Measurements from ENCODE around the gene C1QL3.

The C1QL3 gene

GRCh38 chr10:16521311-16522016 lies at the start of gene C1QL3:
Gene C1QL3 (minus strand): TSS chr10:16521879. CDS start chr10:16521065, 814 bp downstream.
- in situ Hi-C loops (cut with MboI; ENCODE audit: low sequenced_read_pairs), result no loop called here

DNA sequence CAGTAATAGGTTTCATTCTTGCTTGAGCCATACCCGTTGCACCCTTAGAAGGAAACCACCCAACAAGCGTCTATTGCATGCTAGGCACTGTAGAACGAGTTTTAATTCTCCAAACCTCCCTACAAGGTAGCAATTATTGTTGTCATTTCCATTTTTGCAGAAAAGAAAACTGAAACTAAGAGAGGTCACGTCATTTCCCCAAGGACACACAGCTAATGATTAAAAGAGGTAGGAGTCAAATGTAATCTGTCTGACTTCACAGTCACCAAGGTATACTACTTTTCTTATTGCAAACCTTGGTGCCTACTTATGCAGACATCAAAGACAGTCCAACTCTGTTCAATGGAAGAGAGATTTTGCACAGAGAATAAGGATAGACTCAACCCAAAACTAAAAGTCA lies 49.1 kb upstream of the C1QL3 start:
- in situ Hi-C loops (cut with MboI; ENCODE audit: low sequenced_read_pairs), result no loop called here

DNA sequence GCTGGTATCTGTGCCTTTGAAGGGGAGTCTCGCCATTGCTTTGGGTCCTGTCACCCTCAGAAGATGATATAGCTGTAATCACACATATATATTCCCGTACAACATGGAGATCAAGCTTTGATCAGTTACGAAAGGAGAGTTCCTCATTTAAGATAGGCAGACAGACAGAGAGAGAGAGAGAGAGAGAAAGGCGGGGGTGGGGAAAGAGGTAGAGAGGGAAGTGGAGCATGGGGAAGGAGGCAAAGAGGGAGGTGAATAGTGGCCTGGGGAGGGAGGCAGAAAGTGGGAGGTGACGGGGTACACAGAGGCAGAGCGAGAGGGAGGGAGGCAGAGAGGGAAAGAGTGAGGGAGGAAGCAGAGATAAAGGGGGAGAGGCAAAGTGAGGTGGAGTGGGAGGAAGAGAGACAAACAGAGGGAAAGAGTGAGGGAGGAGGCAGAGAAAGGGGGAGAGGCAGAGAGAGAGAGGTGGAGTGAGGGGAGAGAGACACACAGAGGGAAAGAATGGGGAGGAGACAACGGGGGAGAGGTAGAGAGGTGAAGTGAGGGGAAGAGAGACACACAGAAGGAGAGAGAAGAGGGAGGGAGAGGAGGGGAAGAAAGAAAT lies 44.6 kb upstream of the C1QL3 start:
- in situ Hi-C loops (cut with MboI; ENCODE audit: low sequenced_read_pairs), result no loop called here

- in situ Hi-C loops (cut with MboI; ENCODE audit: low sequenced_read_pairs), result no loop called here
These were observed 43.9 kb upstream of the C1QL3 start for GRCh38 chr10:16565604-16566003.

GRCh38 chr10:16562891-16563290 lies 41.2 kb upstream of the C1QL3 start:
- in situ Hi-C loops (cut with MboI; ENCODE audit: low sequenced_read_pairs), result no loop called here

DNA sequence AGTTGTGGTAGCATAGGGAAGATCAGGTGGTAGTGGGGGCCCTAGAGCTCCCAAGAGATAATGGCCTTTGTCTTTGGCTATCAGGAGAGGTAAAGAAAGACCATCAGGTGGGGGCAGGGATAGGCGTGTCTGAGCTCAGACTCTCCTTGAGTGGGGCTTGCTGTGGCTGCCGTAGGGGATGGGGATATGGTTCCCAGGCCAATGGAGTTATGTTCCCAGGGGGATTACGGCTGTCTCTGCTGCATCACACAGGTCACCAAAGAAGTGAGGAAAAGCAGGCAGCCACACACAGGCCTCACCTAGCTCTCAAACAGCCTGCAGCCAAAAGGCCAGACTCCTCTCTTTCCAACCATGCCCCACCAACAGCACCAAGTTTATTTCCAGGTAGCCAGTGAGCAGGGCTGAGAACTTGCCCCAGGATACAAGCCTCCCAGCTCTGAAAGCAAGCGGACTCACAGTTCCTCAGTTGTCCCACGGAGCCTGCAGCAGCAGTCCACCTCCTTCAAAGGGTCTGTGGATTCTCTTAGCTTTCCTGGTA lies 37.6 kb upstream of the C1QL3 start:
- in situ Hi-C loops (cut with MboI; ENCODE audit: low sequenced_read_pairs), result no loop called here

- in situ Hi-C loops (cut with MboI; ENCODE audit: low sequenced_read_pairs), result no loop called here
These were observed 26.3 kb upstream of the C1QL3 start for GRCh38 chr10:16547973-16548372.

- in situ Hi-C loops (cut with MboI; ENCODE audit: low sequenced_read_pairs), result no loop called here
These were observed 23.5 kb upstream of the C1QL3 start for GRCh38 chr10:16545116-16545736.

DNA sequence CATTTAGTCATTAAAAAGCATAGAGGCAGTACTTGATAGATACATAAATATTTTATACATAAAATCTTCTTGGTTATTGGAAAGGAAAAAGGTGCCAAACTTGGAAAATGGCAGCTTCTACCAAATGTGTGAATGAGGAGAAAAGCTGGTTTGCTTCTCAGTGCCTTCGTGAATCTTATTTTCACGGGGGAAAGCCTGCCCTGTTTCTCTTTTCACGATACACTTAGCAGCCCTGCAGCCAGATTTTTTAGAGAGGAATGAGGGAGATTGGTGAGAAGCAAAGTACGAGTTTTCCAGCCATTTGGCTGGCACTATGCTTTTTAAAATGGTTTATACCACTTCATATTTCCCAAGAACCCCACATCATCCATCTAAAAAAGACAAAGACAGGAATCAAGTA lies 22.9 kb upstream of the C1QL3 start:
- in situ Hi-C loops (cut with MboI; ENCODE audit: low sequenced_read_pairs), result no loop called here

DNA sequence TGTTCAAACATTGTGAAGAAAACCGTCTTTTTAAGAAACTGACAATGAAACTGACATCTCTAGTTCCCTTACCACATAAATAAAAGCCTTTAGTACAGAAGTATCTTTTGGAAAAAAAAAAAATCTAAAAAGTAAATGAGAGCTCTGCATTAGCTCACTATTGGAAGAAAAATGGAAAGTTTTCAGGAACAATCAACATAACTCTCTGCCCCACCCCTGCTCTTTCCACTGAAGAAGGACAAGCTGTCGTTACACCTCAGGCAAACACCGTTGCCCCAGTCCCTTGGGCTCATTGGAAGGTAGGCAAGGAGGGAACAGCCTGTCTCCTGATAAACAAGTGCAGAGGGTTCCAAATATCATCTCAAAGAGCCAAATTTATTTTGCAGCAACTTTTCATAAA lies 22.4 kb upstream of the C1QL3 start:
- in situ Hi-C loops (cut with MboI; ENCODE audit: low sequenced_read_pairs), result no loop called here

DNA sequence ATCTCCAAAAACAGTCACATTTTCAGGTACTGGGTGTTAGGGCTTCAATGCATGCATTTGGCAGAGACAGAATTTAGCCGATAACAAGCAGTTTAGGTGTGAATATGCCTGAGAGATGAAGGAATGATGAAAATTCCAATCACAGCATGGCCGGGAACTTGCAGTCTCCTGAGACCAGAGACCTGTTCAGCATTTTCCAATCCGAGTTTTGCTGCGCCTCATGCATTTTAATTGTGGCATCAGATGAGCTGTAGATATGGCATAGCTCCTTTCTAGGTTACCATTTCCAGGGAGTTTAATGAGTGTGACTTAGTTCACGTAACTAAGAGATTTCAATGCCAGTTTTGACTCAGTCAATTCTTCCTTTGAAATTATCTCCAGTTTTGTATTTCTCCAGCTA lies 14.5 kb upstream of the C1QL3 start:
- in situ Hi-C loops (cut with MboI; ENCODE audit: low sequenced_read_pairs), result no loop called here

- in situ Hi-C loops (cut with MboI; ENCODE audit: low sequenced_read_pairs), result no loop called here
These were observed 8.2 kb upstream of the C1QL3 start for GRCh38 chr10:16529853-16530252.

GRCh38 chr10:16527452-16527851 lies 5.8 kb upstream of the C1QL3 start:
- in situ Hi-C loops (cut with MboI; ENCODE audit: low sequenced_read_pairs), result no loop called here

DNA sequence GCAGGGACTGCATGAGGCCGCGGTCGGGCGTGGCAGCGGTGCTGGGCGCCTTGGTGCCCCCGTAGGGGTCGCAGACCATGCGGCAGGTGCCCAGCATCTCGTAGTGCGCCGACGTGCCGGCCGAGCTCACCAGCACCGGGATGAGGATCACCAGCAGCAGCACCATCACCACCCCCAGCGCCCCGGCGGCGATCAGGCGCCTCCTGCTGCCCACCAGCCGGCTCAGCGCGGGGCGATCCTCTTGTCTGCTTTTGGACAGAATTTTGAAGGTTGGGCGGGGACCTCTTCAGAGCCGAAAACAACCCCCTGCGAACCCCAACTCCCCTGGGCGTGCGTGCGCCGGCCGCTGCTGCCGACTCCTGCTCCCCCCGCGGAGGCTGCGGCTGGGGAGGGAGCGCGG lies 779 bp downstream of the C1QL3 start:
- in situ Hi-C loops (cut with MboI; ENCODE audit: low sequenced_read_pairs), result no loop called here

GRCh38 chr10:16519908-16520861 lies 1.5 kb downstream of the C1QL3 start:
- in situ Hi-C loops (cut with MboI; ENCODE audit: low sequenced_read_pairs), result no loop called here

GRCh38 chr10:16519250-16519907 lies 2.3 kb downstream of the C1QL3 start:
- in situ Hi-C loops (cut with MboI; ENCODE audit: low sequenced_read_pairs), result no loop called here

DNA sequence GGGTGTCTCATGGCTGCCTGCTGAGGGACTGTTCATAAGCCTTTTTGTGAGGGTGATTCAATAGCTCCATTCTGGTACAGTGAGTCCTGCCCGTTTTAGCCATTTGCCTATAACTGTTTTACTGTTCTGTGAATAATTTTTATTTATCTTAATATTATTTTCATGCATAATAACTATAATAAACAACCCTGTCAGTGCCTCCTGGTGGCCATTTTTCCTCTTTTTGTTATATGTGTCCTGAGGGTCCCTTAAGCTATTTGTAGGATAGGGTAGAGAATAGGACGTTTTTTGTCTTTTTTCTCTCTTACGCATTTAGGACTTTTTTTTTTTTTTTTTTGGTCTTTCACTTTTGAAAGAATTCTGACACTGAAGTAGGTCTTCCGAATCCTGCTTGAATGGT lies 2.9 kb downstream of the C1QL3 start:
- in situ Hi-C loops (cut with MboI; ENCODE audit: low sequenced_read_pairs), result no loop called here

DNA sequence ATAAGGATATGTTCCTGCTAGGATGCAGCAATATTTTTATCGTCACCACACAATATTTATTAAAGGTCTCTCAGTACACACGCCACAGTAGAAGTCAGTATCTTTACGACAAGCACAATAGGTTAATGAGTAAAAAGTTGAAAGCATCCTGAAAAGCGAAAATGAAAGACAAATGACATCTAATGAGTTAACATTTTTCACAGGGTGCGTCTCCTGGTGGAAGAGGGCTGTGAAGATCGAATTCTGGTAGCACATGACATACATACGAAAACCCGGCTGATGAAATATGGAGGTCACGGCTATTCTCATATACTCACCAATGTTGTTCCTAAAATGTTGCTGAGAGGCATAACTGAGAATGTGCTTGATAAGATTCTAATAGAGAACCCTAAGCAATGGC lies 10.8 kb downstream of the C1QL3 start:
- in situ Hi-C loops (cut with MboI; ENCODE audit: low sequenced_read_pairs), result no loop called here

DNA sequence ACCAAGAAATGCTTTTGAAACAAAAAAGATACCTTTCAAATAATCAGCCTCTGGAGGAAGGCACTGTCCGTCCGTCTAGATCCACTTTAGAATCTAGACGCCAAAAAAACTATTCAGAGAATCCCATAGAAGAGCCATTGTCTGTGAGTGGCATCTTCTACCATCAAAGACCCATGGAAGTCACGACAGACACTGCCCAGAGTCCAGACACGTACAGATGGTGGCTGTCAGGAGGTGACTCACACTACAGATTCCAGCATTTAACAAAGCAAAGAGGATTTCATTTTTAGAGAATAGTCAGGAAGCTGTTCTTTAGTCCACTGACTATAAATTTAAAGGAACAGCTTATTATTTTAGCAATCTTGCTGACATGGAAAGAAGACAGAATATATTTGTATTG lies 11.7 kb downstream of the C1QL3 start:
- in situ Hi-C loops (cut with MboI; ENCODE audit: low sequenced_read_pairs), result no loop called here

- in situ Hi-C loops (cut with MboI; ENCODE audit: low sequenced_read_pairs), result no loop called here
These were observed 16.5 kb downstream of the C1QL3 start for GRCh38 chr10:16505161-16505560.

All from hTERT RPE-1 (cell line).